Mesendoderm (in vitro differentiated cells): ENCODE measurements around the gene PDSS2.
"Not testable (repeated sequence)": the region's sequence is repeated elsewhere in the genome, so short reads cannot be mapped to it uniquely, and the experiment has no call there.

Experiments used
- DNase-seq: peaks from one replicate; pipeline ENCODE4 v3.0.0; 2013
- H2AK5ac ChIP-seq: 2 replicates; pipeline ENCODE4 v1.6.1; 2013; ENCODE audit warnings: low read length, inconsistent platforms
- H2BK120ac ChIP-seq: 2 replicates; pipeline ENCODE4 v1.6.1; 2013; ENCODE audit warnings: low read depth, mild to moderate bottlenecking, low read length, moderate library complexity, mixed read lengths
- H2BK15ac ChIP-seq: replicated peaks from 2 replicates; pipeline ENCODE4 v1.6.1; 2013; ENCODE audit warnings: low read depth, mild to moderate bottlenecking, moderate library complexity
- H2BK5ac ChIP-seq: 2 replicates; pipeline ENCODE4 v1.6.1; 2013; ENCODE audit warnings: low read length, inconsistent platforms
- H3K18ac ChIP-seq: 2 replicates; pipeline ENCODE4 v1.6.1; 2013; ENCODE audit warnings: mild to moderate bottlenecking, low read length, mixed read lengths
- H3K23ac ChIP-seq: one replicate; pipeline ENCODE4 v1.6.1; 2013; ENCODE audit warnings: low read length
- H3K27ac ChIP-seq: 2 replicates; pipeline ENCODE4 v1.5.1; 2013; ENCODE audit warnings: low read depth, mild to moderate bottlenecking, inconsistent platforms, low read length, moderate library complexity
- H3K27me3 ChIP-seq: 2 replicates; pipeline ENCODE4 v1.6.1; 2013; ENCODE audit warnings: low read length, control low read depth, mild to moderate bottlenecking, inconsistent platforms; ENCODE audit not compliant: insufficient read depth, poor library complexity
- H3K36me3 ChIP-seq: 2 replicates; pipeline ENCODE4 v1.6.1; 2013; ENCODE audit warnings: low read length, inconsistent platforms; ENCODE audit not compliant: control insufficient read depth, insufficient read depth
- H3K4ac ChIP-seq: one replicate; pipeline ENCODE4 v1.6.1; 2013; ENCODE audit warnings: low read depth, mild to moderate bottlenecking, low read length, moderate library complexity
- H3K4me1 ChIP-seq: 2 replicates; pipeline ENCODE4 v1.6.1; 2013; ENCODE audit warnings: low read depth, low read length, inconsistent platforms; ENCODE audit not compliant: control insufficient read depth
- H3K4me2 ChIP-seq: 2 replicates; pipeline ENCODE4 v1.6.1; 2013; ENCODE audit warnings: low read length
- H3K4me3 ChIP-seq: 2 replicates; pipeline ENCODE4 v1.5.1; 2013; ENCODE audit warnings: mild to moderate bottlenecking, low read length
- H3K56ac ChIP-seq: one replicate; pipeline ENCODE4 v1.6.1; 2013; ENCODE audit warnings: low read length
- H3K79me1 ChIP-seq: 2 replicates; pipeline ENCODE4 v1.6.1; 2013; ENCODE audit warnings: low read length, inconsistent platforms
- H3K79me2 ChIP-seq: 2 replicates; pipeline ENCODE4 v1.6.1; 2013; ENCODE audit warnings: mild to moderate bottlenecking, low read length; ENCODE audit not compliant: control insufficient read depth, insufficient read depth
- H3K9ac ChIP-seq: 2 replicates; pipeline ENCODE4 v1.6.1; 2013; ENCODE audit warnings: low read length, inconsistent platforms
- H4K5ac ChIP-seq: one replicate; pipeline ENCODE4 v1.6.1; 2013; ENCODE audit warnings: low read length
- H4K8ac ChIP-seq: one replicate; pipeline ENCODE4 v1.6.1; 2013; ENCODE audit warnings: low read depth, mild to moderate bottlenecking, control low read depth, low read length, moderate library complexity
- WGBS: extraction: QIAGEN DNeasy Blood & Tissue Kit; methylation state at CpG from one replicate; pipeline ENCODE4 v1.1.7; 2013; ENCODE audit warnings: low lambda C conversion rate, missing lambda C conversion rate; ENCODE audit not compliant: insufficient coverage; ENCODE audit errors: extremely low coverage; 5-methylcytosine and 5-hydroxymethylcytosine counted together

PDSS2 gene

GRCh38 chr6:107383705-107384104 lies 75.7 kb downstream of the PDSS2 start:
- no peak overlapping the region for H3K23ac ChIP-seq
- H3K18ac ChIP-seq, result no peak overlapping the region
- H3K4me1 ChIP-seq, result no peaks in the 10 kb centered on the region
- H3K4me2 ChIP-seq, result no peak overlapping the region
- no peak overlapping the region for H3K4me3 ChIP-seq
- H2BK120ac ChIP-seq, result no peak overlapping the region
- no peak overlapping the region for H3K27ac ChIP-seq
- no peak overlapping the region for H3K56ac ChIP-seq
- DNase-seq, result no peak
- H3K9ac ChIP-seq, result no peak overlapping the region
- no peaks in the 10 kb centered on the region for H3K79me1 ChIP-seq
- H2AK5ac ChIP-seq, result no peak overlapping the region
- H4K8ac ChIP-seq, result no peak overlapping the region
- H3K27me3 ChIP-seq, result no peaks in the 10 kb centered on the region
- no peak overlapping the region for H2BK15ac ChIP-seq
- no peaks in the 10 kb centered on the region for H3K79me2 ChIP-seq
- H3K4ac ChIP-seq, result no peak overlapping the region
- no peak overlapping the region for H2BK5ac ChIP-seq
- H4K5ac ChIP-seq, result no peak overlapping the region
- no peaks in the 10 kb centered on the region for H3K36me3 ChIP-seq

- no peak for DNase-seq
- Histone ChIP-seq H2BK120ac (no peak overlapping the region), H2BK15ac (no peak overlapping the region), H3K18ac (no peak overlapping the region), H2BK5ac (no peak overlapping the region), H2AK5ac (no peak overlapping the region), H3K23ac (no peak overlapping the region), H3K4ac (no peak overlapping the region), H4K8ac (no peak overlapping the region), H3K27ac (no peak overlapping the region), H3K9ac (no peak overlapping the region), H3K4me3 (no peak overlapping the region), H3K79me2 (no peaks in the 10 kb centered on the region), H3K4me2 (no peak overlapping the region), H3K79me1 (no peaks in the 10 kb centered on the region), H3K27me3 (no peaks in the 10 kb centered on the region), H4K5ac (no peak overlapping the region), H3K36me3 (no peaks in the 10 kb centered on the region), H3K56ac (no peak overlapping the region), H3K4me1 (no peaks in the 10 kb centered on the region)
- no CpG with 5 or more reads among the region's 1 CpG for WGBS
Observed at GRCh38 chr6:107374264-107374663, 85.1 kb downstream of the PDSS2 start.

- no peak overlapping the region for H3K4me3 ChIP-seq
- H2AK5ac ChIP-seq, result no peak overlapping the region
- no peaks in the 10 kb centered on the region for H3K79me1 ChIP-seq
- H3K36me3 ChIP-seq, result no peaks in the 10 kb centered on the region
- no peak overlapping the region for H2BK15ac ChIP-seq
- no peak overlapping the region for H2BK120ac ChIP-seq
- no peak overlapping the region for H2BK5ac ChIP-seq
- no peaks in the 10 kb centered on the region for H3K79me2 ChIP-seq
- no peak overlapping the region for H3K27ac ChIP-seq
- no peak overlapping the region for H4K5ac ChIP-seq
- no peak overlapping the region for H3K9ac ChIP-seq
- no peak overlapping the region for H3K23ac ChIP-seq
- DNase-seq, result no peak
- H4K8ac ChIP-seq, result peak overlapping the region; percentile 13
- H3K4me2 ChIP-seq, result no peak overlapping the region
- H3K18ac ChIP-seq, result no peak overlapping the region
- no peak overlapping the region for H3K4ac ChIP-seq
- WGBS, result no CpG with 5 or more reads among the region's 1 CpG
- no peaks in the 10 kb centered on the region for H3K4me1 ChIP-seq
- H3K56ac ChIP-seq, result no peak overlapping the region
- H3K27me3 ChIP-seq, result no peaks in the 10 kb centered on the region
Observed at GRCh38 chr6:107369493-107369892, 89.9 kb downstream of the PDSS2 start.

DNA sequence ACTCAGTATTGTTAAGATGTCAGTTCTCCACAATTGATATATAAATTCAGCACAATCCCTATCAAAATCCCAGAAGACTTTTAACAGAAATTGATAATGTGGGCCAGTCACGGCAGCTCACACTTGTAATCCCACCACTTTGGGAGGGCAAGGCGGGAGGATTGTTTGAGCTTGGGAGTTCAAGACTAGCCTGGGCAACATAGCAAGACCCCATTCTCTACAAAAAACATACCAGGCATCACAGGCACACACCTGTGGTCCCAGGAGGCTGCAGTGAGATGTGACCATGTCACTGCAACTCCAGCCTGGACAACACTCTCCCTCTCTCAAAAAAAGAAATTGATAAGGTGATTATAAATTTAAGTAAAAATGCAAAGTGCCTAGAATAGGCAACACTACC lies 90.9 kb downstream of the PDSS2 start:
- no peaks in the 10 kb centered on the region for H3K27me3 ChIP-seq
- WGBS, result no CpG with 5 or more reads among the region's 2 CpGs
- no peak overlapping the region for H3K18ac ChIP-seq
- H2BK15ac ChIP-seq, result no peak overlapping the region
- no peaks in the 10 kb centered on the region for H3K79me2 ChIP-seq
- H3K9ac ChIP-seq, result no peak overlapping the region
- no peak overlapping the region for H4K5ac ChIP-seq
- no peak overlapping the region for H3K4me3 ChIP-seq
- H2BK5ac ChIP-seq, result no peak overlapping the region
- H3K56ac ChIP-seq, result no peak overlapping the region
- DNase-seq, result no peak
- H3K4me1 ChIP-seq, result no peaks in the 10 kb centered on the region
- H3K23ac ChIP-seq, result no peak overlapping the region
- no peak overlapping the region for H2BK120ac ChIP-seq
- H3K27ac ChIP-seq, result no peak overlapping the region
- H2AK5ac ChIP-seq, result no peak overlapping the region
- no peaks in the 10 kb centered on the region for H3K36me3 ChIP-seq
- H3K79me1 ChIP-seq, result no peaks in the 10 kb centered on the region
- H3K4ac ChIP-seq, result no peak overlapping the region
- no peak overlapping the region for H4K8ac ChIP-seq
- H3K4me2 ChIP-seq, result no peak overlapping the region

GRCh38 chr6:107364173-107364572 lies 95.2 kb downstream of the PDSS2 start:
- H3K79me1 ChIP-seq, H3K27ac ChIP-seq, H2BK15ac ChIP-seq, H4K8ac ChIP-seq, H3K36me3 ChIP-seq, H3K23ac ChIP-seq, H3K79me2 ChIP-seq, H2BK120ac ChIP-seq, H2BK5ac ChIP-seq, H2AK5ac ChIP-seq, H3K4ac ChIP-seq, H3K4me2 ChIP-seq, H3K4me3 ChIP-seq, H3K9ac ChIP-seq, H3K56ac ChIP-seq, H4K5ac ChIP-seq, H3K18ac ChIP-seq, H3K27me3 ChIP-seq, H3K4me1 ChIP-seq, DNase-seq: not testable (repeated sequence)
- WGBS, result no CpG with 5 or more reads among the region's 26 CpGs

DNA sequence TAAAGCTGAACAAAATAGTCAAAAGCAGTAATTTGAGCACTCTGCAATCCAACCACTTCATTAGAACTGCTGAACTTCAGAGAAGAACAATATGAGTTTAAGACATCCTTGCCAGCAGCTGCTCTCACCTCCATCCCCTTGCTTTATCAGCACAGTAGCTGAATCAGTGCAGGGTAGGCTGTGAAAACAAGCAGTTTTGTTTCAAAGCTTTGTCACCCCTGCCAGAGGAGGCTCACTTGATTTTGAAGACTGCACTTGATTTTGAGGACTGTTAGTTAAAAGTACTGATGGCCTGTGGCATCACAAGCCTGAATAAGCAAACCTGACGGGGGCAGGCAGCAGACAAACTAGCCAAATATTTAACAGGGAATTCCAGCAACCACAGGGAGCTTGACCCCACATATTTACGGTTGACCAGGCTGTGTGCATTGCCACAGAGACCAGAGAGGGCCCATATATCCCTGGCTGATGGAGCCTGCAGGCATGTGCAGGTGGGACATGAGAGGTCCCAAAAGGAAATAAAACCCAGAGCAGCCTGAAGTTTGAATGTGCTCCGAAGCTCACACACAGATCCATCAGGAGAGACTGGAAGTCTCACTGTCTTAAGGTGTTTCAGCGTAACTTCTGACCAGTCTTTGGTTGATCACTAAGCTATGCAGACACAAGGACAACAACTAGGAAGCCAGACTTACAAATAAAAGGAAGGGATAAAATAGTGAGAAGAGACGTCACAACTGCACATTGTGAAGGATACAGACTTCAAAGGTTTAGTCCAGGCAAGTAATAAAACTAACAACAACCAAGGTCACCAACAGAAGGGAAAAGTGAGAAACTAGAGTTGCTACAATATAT lies 97.4 kb downstream of the PDSS2 start:
- no peaks in the 10 kb centered on the region for H3K79me2 ChIP-seq
- H4K8ac ChIP-seq, result no peak overlapping the region
- no peaks in the 10 kb centered on the region for H3K36me3 ChIP-seq
- H3K56ac ChIP-seq, result no peak overlapping the region
- WGBS, result no CpG with 5 or more reads among the region's 5 CpGs
- no peak overlapping the region for H3K18ac ChIP-seq
- no peak overlapping the region for H3K4me2 ChIP-seq
- no peak overlapping the region for H2BK5ac ChIP-seq
- no peaks in the 10 kb centered on the region for H3K27me3 ChIP-seq
- no peak overlapping the region for H2BK15ac ChIP-seq
- no peak overlapping the region for H3K23ac ChIP-seq
- no peak overlapping the region for H3K4ac ChIP-seq
- no peak overlapping the region for H4K5ac ChIP-seq
- no peaks in the 10 kb centered on the region for H3K4me1 ChIP-seq
- no peak overlapping the region for H2BK120ac ChIP-seq
- no peak overlapping the region for H2AK5ac ChIP-seq
- H3K27ac ChIP-seq, result no peak overlapping the region
- H3K4me3 ChIP-seq, result no peak overlapping the region
- H3K79me1 ChIP-seq, result no peaks in the 10 kb centered on the region
- peak; percentile 27 for DNase-seq
- H3K9ac ChIP-seq, result no peak overlapping the region
